ENCODE data around the gene GALK2.

Gene GALK2

DNA sequence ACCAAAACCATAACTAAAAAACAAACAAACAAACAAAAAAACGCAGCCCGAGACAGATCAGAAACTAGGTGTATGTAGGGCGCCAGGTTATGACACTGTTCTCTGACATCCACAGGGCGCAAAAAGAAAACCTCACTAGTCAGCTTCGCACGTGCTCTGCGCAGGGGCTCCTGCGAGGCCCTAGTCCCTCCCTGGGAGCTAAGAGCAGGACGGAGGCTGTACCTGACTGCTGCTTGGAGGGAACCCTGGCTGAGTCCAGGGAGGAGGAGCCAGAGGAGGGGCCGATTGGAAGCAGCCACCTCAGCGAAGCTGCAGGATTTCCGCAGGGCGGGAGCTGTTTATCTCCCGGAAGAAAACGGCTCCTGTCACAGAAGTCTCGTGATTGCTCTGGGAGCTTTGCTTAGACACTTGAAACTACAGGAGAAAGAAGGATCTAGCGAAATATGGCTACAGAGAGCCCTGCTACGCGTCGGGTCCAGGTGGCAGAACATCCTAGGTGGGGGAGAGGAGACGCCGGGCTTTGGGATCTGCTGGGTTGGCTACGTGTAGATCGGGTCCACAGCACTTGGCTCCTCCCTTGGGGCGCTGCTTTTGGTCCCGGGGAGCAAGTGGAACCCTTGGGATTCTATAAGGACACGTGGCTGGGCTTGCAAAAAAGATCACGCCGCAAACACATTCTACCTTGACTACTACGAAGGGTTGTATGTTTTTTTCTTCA, at the start of gene GALK2:
Gene GALK2, plus strand, starts transcription at position 368 of the 718 bp plus-strand sequence. Its CDS starts 76 bp downstream, at position 444.
- peak; percentile 56 for DNase-seq

DNA sequence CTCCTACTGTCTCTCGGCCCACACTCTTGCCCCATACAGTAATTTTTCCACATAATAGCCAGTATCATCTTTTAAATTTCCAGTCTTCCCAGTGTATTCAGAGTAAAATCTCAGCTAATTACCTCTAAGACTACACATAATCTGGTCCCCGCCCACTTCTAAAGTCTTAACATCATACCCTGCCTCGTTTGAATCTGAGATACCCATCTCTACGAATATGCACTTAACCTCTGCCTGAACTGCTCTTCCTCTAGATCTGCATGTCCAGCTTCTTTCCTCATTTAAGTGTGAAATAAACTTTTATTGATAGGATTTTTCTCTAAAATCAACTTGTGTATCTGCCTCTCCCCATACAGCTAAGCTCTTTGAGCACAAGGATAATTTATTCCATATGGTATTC, 49.2 kb upstream of the GALK2 start:
- no peak for DNase-seq

DNA sequence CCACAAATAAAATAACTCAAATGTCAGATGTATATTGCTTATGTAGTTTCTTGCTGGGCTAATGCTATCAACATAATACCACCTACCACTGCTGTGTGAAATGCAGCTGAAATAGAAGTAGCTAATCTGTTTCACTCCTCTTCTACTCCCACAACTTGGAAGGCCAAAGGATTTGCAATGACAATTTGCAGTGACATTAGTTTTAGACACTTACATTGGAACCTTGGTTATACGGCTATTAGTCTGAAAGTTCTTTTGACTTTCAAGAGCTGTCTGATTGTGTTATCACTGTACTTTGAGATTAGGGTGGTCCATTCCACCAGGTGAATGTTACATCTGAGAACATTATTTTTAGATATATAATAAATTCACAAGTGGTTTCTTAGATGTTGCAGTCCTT, 48.1 kb upstream of the GALK2 start:
- no peak for DNase-seq

DNA sequence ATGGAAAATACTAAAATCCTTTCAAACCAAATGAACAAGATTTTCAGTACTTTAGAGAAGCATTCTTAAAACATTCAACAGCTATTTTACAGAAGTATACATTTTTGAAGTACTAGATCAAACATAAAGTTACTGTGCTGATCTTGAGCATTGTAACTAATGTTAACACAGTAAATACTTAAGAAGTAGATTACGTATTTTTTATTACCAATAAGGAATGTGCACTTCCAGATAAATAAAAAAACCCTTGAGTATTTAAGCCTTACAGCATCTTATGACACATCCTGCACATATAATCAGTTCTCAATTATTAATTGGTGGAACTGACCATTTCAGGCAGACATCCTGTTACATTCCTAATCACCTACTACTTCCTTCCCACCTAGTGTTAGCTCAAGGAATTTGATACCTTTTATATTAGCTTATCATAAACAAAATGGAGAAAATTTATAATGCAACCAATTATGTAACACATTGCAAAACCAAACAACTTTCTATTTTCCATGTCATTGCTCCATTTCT, 47.4 kb upstream of the GALK2 start:
- DNase-seq: no peak

DNA sequence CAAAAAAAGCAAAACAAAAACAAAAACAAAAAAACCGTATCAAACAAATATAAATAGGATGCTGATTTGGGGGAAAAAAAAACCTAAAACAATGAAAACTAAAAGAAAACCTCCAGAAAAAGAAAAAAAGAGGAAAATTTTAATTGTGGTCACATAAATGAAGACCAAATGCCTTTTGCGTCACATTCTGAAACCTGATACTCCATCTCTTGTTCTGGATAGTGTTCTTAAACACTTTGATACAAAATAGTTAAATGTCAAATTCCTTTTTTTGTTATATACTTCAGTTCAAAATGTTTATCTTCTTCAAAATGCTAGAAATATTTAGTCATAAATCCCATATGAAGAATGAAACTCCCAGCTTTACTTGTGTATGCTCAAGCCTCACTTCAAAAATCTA, 45.7 kb upstream of the GALK2 start:
- no peak for DNase-seq

DNA sequence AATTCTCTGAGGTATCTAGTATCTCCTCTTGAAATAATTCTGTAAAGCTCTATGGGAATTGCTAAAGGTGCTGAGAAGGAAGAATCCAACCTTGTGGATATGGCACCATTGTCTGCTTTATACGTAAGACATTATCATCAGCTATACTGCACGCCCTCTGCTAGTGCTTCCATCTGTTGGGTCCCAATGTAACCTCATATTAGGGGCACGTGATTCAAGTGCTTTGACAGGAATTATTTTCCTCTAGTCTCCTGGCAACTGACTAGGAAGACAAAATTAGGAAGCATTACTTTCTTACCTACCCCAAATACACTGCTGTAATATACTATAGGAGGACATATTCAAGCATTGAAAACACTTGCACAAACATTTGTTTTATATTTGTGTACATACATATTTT, 38.6 kb upstream of the GALK2 start:
- no peak for DNase-seq

DNA sequence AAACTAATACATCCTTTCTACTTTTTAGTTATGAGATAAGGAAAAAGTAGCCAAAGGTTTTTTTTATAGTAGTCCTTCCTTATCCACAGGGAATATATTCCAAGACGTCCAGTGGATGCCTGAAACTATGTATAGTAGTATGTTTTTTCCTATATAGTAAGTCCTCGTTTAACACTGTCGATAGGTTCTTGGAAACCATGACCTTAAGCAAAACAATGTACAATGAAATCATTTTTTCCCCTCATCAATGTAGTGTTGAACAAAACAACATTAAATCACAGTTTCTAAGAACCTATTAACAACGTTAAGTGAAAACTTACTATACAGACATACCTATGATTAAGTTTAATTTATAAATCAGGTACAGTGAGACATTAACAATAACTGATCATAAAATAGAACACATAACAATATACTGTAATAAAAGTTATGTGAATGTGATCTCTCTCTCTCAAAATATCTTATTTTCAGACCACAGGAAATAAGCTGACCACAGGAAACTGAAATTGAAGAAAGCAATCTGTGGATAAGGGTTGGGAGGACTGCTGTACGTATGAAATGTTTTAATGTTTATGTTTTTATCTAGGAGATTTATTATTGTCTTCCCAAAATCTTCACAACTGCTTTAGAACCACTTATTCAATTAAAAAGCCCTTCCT, 35.2 kb upstream of the GALK2 start:
- DNase-seq: no peak

DNA sequence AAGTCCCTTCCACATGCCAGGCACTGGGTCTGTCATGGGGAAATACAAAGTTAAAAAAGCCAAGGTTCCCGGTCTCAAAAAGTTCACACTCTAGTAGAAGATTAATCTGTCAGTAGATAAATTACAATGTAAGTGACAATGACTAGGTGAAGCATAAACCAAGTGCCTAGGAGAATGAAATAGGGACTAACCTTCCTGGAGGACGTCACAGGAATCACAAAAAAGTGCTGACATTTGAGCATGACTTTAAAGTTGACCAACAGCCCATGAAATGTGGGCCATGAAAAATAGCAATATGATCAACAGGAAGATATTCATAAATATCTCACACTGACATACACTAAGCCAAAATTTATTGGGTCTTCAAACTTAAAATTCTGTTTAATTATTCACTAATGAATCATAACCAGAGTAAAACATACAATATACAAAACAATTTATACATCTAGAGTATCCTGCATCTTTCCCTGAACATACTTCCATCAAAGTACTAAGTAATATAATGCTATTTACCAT, 34.6 kb upstream of the GALK2 start:
- DNase-seq: no peak

DNA sequence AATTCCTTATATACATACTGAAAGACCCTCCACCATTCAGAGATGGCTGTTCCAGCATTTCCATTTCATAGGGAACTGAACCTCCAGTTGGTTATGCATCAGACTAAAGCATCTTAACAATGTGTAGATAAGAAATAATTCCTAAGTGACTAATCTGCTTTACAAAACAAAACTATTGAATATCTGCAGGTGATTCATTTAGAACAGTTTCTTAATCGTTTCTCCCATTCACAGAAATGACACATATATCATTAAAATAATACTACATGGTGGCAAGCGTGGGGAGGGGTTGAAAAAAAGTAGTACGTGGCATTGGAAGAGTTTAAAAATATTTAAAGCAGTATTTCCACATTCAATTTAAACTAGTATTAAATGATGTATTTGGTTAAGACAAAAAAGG, 34.1 kb upstream of the GALK2 start:
- DNase-seq: no peak

DNA sequence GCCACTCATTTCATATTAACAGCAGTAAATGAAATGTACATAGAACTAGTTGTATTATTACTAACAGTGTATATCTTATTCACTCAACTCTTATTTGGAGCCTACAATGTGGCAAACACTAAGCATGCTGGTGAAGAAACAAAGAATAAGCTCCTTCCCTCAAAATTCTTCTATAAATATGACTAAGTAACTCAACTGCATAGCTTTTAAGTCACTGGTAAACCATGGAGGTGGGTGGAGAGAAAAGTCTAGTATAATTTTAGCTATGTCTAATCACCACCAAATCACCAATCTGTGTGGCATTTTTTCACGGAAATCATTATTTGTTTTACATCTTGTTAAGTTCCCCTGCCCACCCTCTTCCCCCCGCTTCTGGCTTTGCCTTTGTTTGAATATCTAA, 32.2 kb upstream of the GALK2 start:
- no peak for DNase-seq

DNA sequence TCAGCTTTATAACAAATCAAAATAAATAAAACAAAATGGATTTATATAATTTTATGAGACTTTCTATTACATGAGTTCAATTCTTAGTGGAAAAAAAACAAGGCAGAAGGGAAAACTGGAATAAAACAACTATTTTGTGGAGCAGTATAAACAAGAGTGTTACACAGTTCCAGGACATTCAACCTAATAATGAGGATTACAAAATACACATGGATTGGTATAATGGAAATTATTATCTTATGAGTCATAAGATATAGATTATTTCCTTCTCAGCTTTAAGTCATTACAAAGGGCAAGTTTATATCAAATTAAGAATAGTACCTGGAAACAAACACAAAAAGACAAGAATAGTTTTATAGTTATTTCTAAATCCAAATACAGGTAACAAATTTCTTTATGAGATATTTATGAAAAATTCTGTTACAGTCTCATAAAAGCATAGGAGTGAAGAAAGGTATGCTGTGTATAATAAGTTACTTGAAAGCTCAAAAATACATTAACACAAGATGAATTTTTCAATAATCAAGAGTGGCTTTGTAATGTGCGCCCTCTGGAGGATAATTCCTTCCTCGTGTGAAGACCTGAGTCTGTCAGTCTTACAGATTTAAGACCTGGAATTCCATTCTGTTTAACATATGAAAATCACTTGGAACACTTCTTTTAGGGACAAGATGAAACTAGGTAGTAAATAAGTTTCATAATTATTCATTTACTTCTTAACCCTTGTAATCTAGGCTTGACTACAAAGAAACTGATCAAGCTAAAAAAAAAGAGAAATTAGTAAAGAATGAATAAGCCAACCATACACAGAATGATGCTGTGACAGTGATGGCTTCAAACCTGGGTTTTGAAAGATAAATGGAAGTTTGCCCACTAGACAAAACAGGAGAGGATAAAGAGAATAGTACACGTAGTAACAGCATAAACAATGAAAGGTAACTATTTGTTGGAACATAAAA, 24.1 kb upstream of the GALK2 start:
- DNase-seq: peak; percentile 18

DNA sequence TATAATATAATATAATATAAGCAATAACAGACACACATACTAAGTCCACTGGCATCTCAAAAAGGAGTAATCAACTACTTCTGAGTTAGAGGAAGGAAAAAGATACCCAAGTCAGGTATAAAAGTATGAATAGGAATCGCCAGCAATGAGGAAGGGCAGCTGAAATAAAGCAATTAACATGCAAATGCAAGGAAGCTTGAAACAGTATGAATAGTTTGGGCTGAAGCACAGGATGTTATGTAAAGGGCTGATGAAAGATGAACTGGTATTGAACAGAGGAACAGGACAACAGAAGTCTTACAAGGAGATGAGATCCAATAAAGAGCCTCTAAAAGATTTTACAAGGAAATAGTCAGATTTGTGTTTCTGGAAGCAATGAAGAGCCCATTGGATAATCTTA, 21.7 kb upstream of the GALK2 start:
- no peak for DNase-seq

DNA sequence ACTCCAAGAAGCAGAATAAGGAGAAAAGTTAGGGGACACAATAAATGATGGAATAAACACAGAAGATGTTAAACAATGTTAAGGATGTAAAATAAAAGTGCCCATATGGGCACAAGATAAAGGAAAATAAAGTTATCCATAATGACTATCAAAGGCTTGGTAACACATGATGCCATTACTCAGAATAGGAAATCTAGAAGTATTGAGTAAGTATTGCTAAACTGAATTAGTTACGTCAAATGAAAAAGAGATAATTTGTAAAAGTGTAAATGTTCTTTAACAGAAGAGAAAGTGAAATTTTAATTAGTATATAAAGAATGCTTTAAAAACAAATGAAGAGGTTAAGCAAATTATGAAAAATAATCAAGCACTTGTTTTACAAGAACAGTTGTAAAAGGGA, 21.3 kb upstream of the GALK2 start:
- DNase-seq: no peak

DNA sequence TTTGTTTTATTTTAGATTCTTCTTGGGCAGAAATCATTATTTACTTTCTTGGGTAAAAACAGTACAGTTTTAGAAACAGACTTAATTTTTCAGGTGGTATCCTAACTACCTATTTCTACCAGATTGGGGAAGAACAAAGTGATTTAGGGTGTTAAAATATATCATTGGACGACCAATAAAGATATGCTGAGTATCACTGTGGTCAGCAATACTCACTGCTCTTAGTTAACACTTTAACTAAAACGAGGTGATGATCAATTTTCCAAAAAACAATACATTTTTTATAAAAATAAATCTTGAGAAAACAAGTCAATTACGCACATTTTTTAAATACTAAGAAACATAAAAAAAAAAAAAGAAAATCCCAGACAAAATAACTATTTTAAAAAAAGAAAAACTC, 18.2 kb upstream of the GALK2 start:
- no peak for DNase-seq

DNA sequence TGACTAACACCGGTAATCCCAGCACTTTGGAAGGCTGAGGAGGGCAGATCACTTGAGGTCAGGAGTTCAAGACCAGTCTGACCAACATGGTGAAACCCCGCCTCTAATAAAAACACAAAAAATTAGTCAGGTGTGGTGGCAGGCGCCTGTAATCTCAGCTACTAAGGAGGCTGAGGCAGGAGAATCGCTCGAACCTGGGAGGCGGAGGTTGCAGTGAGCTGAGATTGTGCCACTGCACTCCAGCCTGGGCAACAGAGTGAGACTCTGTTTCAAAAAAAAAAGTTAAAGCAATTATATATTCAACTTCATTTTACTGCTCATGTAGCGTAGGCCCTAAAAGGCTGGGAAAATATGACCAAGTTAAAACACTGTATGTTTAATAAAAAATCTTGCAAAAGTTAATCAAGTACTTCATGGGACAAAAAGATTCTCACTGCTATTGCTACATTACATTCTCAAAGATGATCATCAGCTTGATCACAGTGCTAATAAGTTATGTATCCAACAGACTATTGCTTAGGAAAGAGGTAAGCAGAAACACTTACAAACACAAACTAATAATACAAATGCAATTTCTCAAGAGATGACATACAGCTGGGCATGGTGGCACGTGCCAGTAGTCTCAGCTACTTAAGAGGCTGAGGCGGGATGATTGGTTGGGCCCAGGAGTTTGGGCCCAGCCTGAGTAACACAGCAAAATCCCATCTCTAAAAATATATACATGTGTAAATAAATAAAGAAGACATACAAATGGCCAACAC, 17.3 kb upstream of the GALK2 start:
- DNase-seq: no peak

DNA sequence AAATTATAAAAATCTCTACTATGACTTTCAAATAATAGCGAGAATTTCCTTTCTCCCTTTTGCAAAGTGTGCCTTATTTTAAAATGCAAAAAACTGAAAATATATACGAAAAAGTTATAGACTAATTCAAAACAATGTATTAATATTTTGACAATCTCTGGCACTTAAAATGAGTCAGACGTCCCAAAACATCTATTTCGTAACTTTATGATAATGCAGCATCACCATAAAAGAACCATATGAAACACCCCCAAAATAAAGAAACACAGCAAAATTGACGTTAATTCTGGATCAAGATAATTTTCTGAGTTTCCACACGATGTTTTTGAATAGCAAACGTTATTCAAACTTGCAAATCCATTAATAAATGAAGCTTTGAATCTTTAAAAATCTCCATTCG, 15.7 kb upstream of the GALK2 start:
- DNase-seq: no peak

DNA sequence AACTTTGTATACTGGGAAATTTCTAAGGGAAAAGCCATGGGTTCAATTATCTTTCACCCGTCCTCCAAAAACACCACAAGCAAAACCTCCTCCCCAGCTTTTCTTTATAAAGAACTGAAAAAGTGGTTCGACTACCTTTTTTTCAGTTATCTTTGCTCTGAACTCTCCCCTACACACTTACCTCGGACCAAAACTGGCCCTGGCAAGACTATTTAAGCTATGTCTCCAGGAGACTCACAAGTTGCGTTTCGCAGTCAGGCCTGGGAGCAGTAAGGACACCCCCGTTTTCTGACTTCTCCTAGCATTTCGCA, 15.3 kb upstream of the GALK2 start:
- no peak for DNase-seq

DNA sequence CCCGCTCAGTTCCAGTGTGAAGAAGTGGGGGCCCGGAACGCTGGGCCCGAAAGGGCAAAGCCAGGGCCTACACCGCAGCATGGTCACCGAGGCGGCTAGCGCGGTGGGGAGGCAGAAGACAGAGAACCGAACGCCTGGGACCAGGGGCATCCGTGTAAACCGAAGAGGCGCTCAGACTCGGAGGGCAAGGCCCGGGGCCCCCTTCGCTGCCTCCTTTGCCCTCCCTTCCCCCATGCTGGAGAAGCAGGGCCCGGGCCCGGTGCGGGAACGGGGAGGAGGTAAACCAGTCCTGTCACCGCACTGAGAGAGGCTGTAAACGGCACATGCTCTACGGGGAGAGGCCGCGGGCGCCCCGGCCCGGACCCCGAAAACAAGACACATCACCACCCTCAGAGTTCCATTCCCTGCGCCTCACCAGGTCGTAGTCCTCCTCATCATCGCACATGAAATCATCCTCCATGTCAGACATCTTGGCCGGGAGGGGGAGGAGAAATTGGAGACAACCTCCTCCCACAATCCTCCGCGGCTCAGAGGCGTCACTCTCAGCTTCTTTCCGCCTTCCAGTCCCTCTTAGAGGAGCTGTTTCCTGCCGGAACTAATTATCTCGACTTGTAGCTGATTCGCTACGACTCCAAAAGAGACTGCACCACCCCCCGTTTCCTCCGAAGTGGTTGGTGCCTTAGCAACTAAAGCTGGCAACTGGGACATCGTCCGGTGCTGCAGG, 14.8 kb upstream of the GALK2 start, which contains the start of gene COPS2:
Gene COPS2, minus strand, starts transcription at position 490 of the 724 bp plus-strand sequence. Its CDS starts 21 bp downstream, at position 469.
- peak; percentile 95 for DNase-seq

DNA sequence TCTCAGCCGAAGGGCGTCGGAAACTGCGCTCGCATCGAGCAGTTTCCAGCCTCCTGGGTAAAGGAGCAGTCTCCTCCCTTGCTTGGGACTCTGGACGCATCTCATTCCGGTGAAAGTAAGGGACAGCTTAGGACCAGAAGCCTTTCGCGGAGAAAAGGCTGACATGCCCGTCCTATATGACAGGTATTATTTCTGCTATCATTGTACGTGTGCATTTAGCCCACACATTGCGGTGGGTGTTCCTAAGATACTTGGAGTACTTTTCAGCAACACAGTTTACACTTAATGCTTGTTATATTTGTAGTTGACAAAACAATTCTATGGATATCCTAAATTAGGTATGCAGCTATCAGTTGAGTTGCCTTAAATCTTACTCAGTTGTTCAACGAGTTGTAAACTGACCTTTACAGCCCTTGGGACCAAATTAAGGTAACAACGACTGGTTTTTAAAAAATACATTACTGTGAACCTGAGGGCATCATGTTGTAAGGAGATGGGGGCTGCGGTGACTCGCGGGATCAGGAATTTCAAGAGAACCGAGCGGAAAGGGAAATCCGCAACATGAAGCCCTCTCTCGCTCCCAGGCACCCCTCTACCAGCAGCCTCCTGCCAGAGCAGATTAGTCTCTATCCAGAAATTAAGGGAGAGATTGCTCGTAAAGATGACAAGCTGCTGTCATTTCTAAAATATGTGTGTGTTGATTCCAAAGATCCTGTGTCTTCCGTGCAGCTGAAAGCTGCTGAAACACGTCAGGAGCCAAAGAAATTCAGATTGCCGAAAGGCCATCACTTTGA, 14.0 kb upstream of the GALK2 start:
- DNase-seq: no peak

DNA sequence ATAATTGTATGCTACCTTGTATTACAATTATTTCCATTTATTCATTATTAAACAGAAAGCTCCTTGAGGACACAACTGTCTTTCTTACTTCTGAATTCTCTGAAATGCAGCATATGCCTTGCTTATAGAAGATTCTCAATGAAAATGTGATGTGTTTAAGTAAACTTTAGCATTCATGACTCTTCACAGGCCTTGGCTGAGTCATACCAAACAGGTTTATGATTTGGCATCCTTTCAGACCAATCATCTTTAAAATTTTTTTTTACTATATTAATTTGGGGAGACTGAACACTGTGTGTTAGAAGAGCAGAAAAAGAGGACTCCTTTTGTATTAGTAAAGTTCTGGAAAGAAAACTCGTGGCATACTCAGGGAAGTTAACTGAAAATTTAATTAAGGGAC, 6.4 kb upstream of the GALK2 start:
- DNase-seq: no peak

DNA sequence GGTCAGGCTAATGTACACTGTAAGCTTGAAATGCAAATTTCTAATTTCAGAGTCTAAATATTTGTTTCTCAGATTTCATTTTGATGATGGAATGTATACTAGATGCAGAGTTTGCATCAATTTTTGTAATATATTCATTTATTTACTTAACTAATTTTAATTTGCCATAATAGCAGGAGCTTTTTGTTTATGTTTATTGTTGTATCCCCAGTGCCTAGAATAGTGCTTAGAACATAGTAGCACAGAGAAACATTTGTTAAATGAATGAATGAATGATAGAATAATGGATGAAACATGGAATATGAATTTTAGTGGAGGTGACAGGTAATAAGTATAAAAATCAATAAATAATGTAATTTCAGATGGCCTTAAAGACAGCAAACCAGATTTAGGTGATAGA, 5.2 kb upstream of the GALK2 start:
- DNase-seq: no peak
